Trophoblast cell (in vitro differentiated cells and primary cell): Measurements from ENCODE around the gene GLOD5.

Experiments used
- DNase-seq, 2 donors: peaks; one replicate each; pipeline ENCODE4 v3.0.0-alpha.2; 2016
- H2AFZ ChIP-seq: 2 replicates; pipeline ENCODE4 v1.6.1; 2013; ENCODE audit warnings: low read length, moderate library complexity, mild to moderate bottlenecking; ENCODE audit not compliant: insufficient read depth, poor library complexity
- H2AK5ac ChIP-seq: 2 replicates; pipeline ENCODE4 v1.6.1; 2013; ENCODE audit warnings: mild to moderate bottlenecking, low read length
- H2BK120ac ChIP-seq: 2 replicates; pipeline ENCODE4 v1.6.1; 2013; ENCODE audit warnings: low read length, mild to moderate bottlenecking, moderate library complexity; ENCODE audit not compliant: insufficient read depth, poor library complexity
- H2BK12ac ChIP-seq: 2 replicates; pipeline ENCODE4 v1.6.1; 2013; ENCODE audit warnings: mild to moderate bottlenecking, low read length, moderate library complexity
- H2BK5ac ChIP-seq: 2 replicates; pipeline ENCODE4 v1.6.1; 2013; ENCODE audit warnings: low read length, low read depth, moderate library complexity, mild to moderate bottlenecking; ENCODE audit not compliant: poor library complexity
- H3K14ac ChIP-seq: 2 replicates; pipeline ENCODE4 v1.6.1; 2013; ENCODE audit warnings: mild to moderate bottlenecking, low read length
- H3K18ac ChIP-seq: 2 replicates; pipeline ENCODE4 v1.6.1; 2013; ENCODE audit warnings: mild to moderate bottlenecking, low read length
- H3K23ac ChIP-seq: 2 replicates; pipeline ENCODE4 v1.6.1; 2013; ENCODE audit warnings: low read length
- H3K27ac ChIP-seq: 2 replicates; pipeline ENCODE4 v1.5.1; 2013; ENCODE audit warnings: low read depth, mild to moderate bottlenecking, inconsistent platforms, low read length, moderate library complexity
- H3K27me3 ChIP-seq: 2 replicates; pipeline ENCODE4 v1.6.1; 2013; ENCODE audit warnings: inconsistent platforms, mild to moderate bottlenecking, low read length, moderate library complexity; ENCODE audit not compliant: insufficient read depth
- H3K36me3 ChIP-seq, 2 experiments: 1 replicate in 1 of 2; 2 replicates in 1 of 2; pipeline ENCODE4 v1.6.1; 2013; ENCODE audit warnings: low read length in 2 of 2, mild to moderate bottlenecking in 2 of 2, moderate library complexity in 1 of 2; ENCODE audit not compliant: insufficient read depth in 2 of 2, control insufficient read depth in 1 of 2
- H3K4ac ChIP-seq: 2 replicates; pipeline ENCODE4 v1.6.1; 2013; ENCODE audit warnings: low read depth, mild to moderate bottlenecking, low read length, moderate library complexity
- H3K4me1 ChIP-seq, 2 experiments: 1 replicate in 1 of 2; 2 replicates in 1 of 2; pipeline ENCODE4 v1.6.1; 2013; ENCODE audit warnings: low read length in 2 of 2, mild to moderate bottlenecking in 2 of 2, moderate library complexity in 1 of 2; ENCODE audit not compliant: insufficient read depth in 2 of 2, control insufficient read depth in 1 of 2
- H3K4me2 ChIP-seq: 2 replicates; pipeline ENCODE4 v1.6.1; 2013; ENCODE audit warnings: inconsistent platforms, mild to moderate bottlenecking, low read length, moderate library complexity
- H3K4me3 ChIP-seq: 2 replicates; pipeline ENCODE4 v1.5.1; 2013; ENCODE audit warnings: mild to moderate bottlenecking, low read depth, low read length, inconsistent platforms
- H3K79me1 ChIP-seq: one replicate; pipeline ENCODE4 v1.6.1; 2013; ENCODE audit warnings: low read length
- H3K79me2 ChIP-seq: 2 replicates; pipeline ENCODE4 v1.6.1; 2013; ENCODE audit warnings: low read length, mild to moderate bottlenecking; ENCODE audit not compliant: control insufficient read depth, insufficient read depth, poor library complexity
- H3K9ac ChIP-seq: 2 replicates; pipeline ENCODE4 v1.6.1; 2013; ENCODE audit warnings: mild to moderate bottlenecking, low read length
- H3K9me3 ChIP-seq: 2 replicates; pipeline ENCODE4 v1.6.1; 2013; ENCODE audit warnings: low read depth, mild to moderate bottlenecking, control low read depth, inconsistent platforms, low read length; ENCODE audit not compliant: insufficient read depth
- H4K12ac ChIP-seq: 2 replicates; pipeline ENCODE4 v1.6.1; 2013; ENCODE audit warnings: low read depth, mild to moderate bottlenecking, low read length, moderate library complexity
- H4K8ac ChIP-seq: 2 replicates; pipeline ENCODE4 v1.6.1; 2013; ENCODE audit warnings: low read depth, mild to moderate bottlenecking, low read length, moderate library complexity
- H4K91ac ChIP-seq: one replicate; pipeline ENCODE4 v1.6.1; 2013; ENCODE audit warnings: low read depth, mild to moderate bottlenecking, low read length, moderate library complexity
- whole genome bisulfite sequencing: extraction: QIAGEN DNeasy Blood & Tissue Kit; methylation state at CpG from one replicate; pipeline ENCODE4 v1.1.7; 2013; ENCODE audit warnings: missing lambda C conversion rate; ENCODE audit not compliant: insufficient read length, insufficient coverage; ENCODE audit errors: extremely low coverage; 5-methylcytosine and 5-hydroxymethylcytosine counted together

GLOD5 gene

DNA sequence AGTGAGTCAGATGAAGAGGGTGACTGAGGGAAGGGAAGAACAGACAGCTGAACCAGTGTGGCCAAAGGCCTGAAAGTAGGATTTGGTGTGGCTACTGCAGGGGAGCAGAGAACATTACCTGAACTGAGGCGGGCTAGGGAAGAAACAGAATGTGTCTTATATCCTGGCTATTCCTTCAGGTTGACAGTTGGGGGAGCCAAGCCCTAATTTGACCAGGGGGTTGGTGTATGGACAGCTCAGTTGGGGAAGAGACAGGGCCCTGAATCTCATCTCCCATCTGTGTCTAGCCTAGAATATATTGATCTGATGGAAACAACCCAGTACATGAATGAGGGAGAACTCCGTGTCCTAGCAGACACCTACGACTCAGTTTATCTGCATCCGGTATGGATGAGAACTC lies 44.5 kb downstream of the GLOD5 start:
- Histone ChIP-seq H3K79me1 (peaks cover 6% of the 10 kb centered on the region), H3K4me3 (no peak overlapping the region), H3K4ac (no peak overlapping the region), H3K4me2 (no peak overlapping the region), H4K91ac (no peak overlapping the region), H3K9ac (no peak overlapping the region), H3K36me3 (peaks cover 22 to 25% of the 10 kb centered on the region in 2 experiments), H3K79me2 (peaks cover 4% of the 10 kb centered on the region), H2BK12ac (no peak overlapping the region), H4K8ac (no peak overlapping the region), H3K23ac (no peak overlapping the region), H3K9me3 (no peaks in the 10 kb centered on the region), H3K18ac (no peak overlapping the region), H3K4me1 (peaks cover 3 to 5% of the 10 kb centered on the region in 2 experiments), H2AK5ac (no peak overlapping the region), H3K27me3 (no peaks in the 10 kb centered on the region), H2BK120ac (no peak overlapping the region), H4K12ac (no peak overlapping the region), H3K14ac (no peak overlapping the region), H2AFZ (no peak overlapping the region), H2BK5ac (no peak overlapping the region), H3K27ac (no peak overlapping the region)
- no peak for DNase-seq
- no CpG with 5 or more reads among the region's 4 CpGs for WGBS

GRCh38 chrX:48813644-48814043 lies 52.1 kb downstream of the GLOD5 start:
- Histone ChIP-seq H2AFZ (no peak overlapping the region), H4K91ac (no peak overlapping the region), H4K12ac (no peak overlapping the region), H3K27me3 (no peaks in the 10 kb centered on the region), H3K18ac (no peak overlapping the region), H3K9ac (no peak overlapping the region), H2AK5ac (no peak overlapping the region), H2BK120ac (no peak overlapping the region), H3K4me2 (no peak overlapping the region), H3K79me2 (no peaks in the 10 kb centered on the region), H2BK12ac (no peak overlapping the region), H3K36me3 (peaks cover 40 to 44% of the 10 kb centered on the region in 2 experiments), H3K4ac (no peak overlapping the region), H3K14ac (no peak overlapping the region), H3K79me1 (no peaks in the 10 kb centered on the region), H3K9me3 (no peaks in the 10 kb centered on the region), H3K27ac (no peak overlapping the region), H2BK5ac (no peak overlapping the region), H3K23ac (no peak overlapping the region), H3K4me3 (no peak overlapping the region), H4K8ac (no peak overlapping the region), H3K4me1 (no peaks in the 10 kb centered on the region)
- DNase-seq: no peak
- WGBS: no CpG with 5 or more reads among the region's 8 CpGs

DNA sequence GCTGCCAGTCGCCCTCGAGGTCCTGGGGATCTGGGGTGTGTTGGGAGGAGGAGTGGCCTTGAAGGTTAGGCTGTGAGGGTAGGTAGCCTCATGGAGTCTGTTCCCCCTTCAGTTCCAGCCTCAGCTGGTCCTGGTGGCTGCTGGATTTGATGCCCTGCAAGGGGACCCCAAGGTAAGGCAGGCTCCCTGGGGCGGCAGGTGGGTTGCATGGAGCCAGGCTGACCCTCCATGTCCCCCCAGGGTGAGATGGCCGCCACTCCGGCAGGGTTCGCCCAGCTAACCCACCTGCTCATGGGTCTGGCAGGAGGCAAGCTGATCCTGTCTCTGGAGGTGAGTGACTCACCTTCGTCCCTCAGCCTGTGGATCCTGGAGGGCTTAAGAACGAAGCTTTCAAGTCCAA lies 53.2 kb downstream of the GLOD5 start:
- no peak overlapping the region for H2AFZ ChIP-seq
- H3K27ac ChIP-seq: no peak overlapping the region
- H4K12ac ChIP-seq: no peak overlapping the region
- no peaks in the 10 kb centered on the region for H3K27me3 ChIP-seq
- H4K91ac ChIP-seq: no peak overlapping the region
- H3K36me3 ChIP-seq: peaks cover 44 to 50% of the 10 kb centered on the region in 2 experiments
- peak in 1 of 2 donors; percentile 13 for DNase-seq
- WGBS: no CpG with 5 or more reads among the region's 8 CpGs
- no peak overlapping the region for H2BK12ac ChIP-seq
- H3K4me1 ChIP-seq: no peaks in the 10 kb centered on the region
- H4K8ac ChIP-seq: no peak overlapping the region
- H2BK5ac ChIP-seq: no peak overlapping the region
- no peak overlapping the region for H3K4me2 ChIP-seq
- no peak overlapping the region for H2BK120ac ChIP-seq
- no peaks in the 10 kb centered on the region for H3K79me2 ChIP-seq
- H3K4ac ChIP-seq: no peak overlapping the region
- H3K18ac ChIP-seq: no peak overlapping the region
- H3K79me1 ChIP-seq: no peaks in the 10 kb centered on the region
- no peak overlapping the region for H3K14ac ChIP-seq
- H3K9me3 ChIP-seq: no peaks in the 10 kb centered on the region
- H3K9ac ChIP-seq: no peak overlapping the region
- H3K23ac ChIP-seq: no peak overlapping the region
- no peak overlapping the region for H3K4me3 ChIP-seq
- no peak overlapping the region for H2AK5ac ChIP-seq

- no peaks in the 10 kb centered on the region for H3K4me1 ChIP-seq
- no peak overlapping the region for H2AFZ ChIP-seq
- H3K23ac ChIP-seq: no peak overlapping the region
- H3K9ac ChIP-seq: no peak overlapping the region
- H3K79me1 ChIP-seq: no peaks in the 10 kb centered on the region
- no CpG with 5 or more reads among the region's 8 CpGs for WGBS
- no peak overlapping the region for H3K18ac ChIP-seq
- H4K12ac ChIP-seq: no peak overlapping the region
- no peak overlapping the region for H3K14ac ChIP-seq
- H3K4me2 ChIP-seq: no peak overlapping the region
- no peak overlapping the region for H4K91ac ChIP-seq
- no peak overlapping the region for H3K4ac ChIP-seq
- no peaks in the 10 kb centered on the region for H3K9me3 ChIP-seq
- H2BK120ac ChIP-seq: no peak overlapping the region
- H2BK12ac ChIP-seq: no peak overlapping the region
- H3K27me3 ChIP-seq: no peaks in the 10 kb centered on the region
- H3K27ac ChIP-seq: no peak overlapping the region
- DNase-seq: no peak
- no peak overlapping the region for H4K8ac ChIP-seq
- no peak overlapping the region for H2BK5ac ChIP-seq
- no peak overlapping the region for H2AK5ac ChIP-seq
- H3K36me3 ChIP-seq: peaks cover 47 to 54% of the 10 kb centered on the region in 2 experiments
- no peak overlapping the region for H3K4me3 ChIP-seq
- H3K79me2 ChIP-seq: no peaks in the 10 kb centered on the region
Observed at GRCh38 chrX:48815266-48815665, 53.7 kb downstream of the GLOD5 start.
